Stimulated activated CD4-positive, alpha-beta T cell treated with anti-CD3 and anti-CD28 coated beads, Interleukin-12 subunit alpha, Interleukin-12 subunit beta, amount 100 ng/mL, for 48 hours (primary cell): ENCODE measurements around the gene BHLHA9.
"Not testable (repeated sequence)": the region's sequence is repeated elsewhere in the genome, so short reads cannot be mapped to it uniquely, and the experiment has no call there.

Source experiments
- DNase-seq, 3 donors: peaks; one replicate each; pipeline ENCODE4 v3.0.0-alpha.2; 2020; ENCODE audit warnings: low read depth in 2 of 3, low spot score in 1 of 3

Gene BHLHA9

DNA sequence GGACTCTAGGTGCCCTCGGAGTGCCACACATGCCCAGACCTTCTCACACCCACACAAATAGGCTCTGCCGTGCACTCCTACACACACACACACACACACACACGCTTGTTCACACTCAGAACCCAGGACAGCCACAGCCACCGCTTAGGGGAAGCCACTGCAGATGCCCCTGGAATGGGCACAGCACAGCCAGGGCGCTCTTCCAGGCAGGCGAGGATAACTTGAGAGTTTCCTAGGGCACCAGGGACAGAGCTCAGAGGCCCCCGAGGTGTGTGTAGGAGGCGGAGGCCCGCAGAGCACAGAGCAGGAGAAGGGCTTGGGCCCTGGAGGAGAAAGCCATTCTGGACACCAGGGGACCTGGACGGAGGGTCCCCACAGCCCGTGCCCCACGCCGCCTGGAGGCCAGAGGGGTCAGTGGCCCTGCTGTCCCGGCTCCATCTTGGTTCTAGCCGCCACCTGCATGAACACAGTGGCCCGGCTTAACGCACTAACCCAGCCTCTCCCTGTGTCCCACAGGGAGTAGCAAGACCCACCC lies 30.2 kb downstream of the BHLHA9 start:
- no peak for DNase-seq

DNA sequence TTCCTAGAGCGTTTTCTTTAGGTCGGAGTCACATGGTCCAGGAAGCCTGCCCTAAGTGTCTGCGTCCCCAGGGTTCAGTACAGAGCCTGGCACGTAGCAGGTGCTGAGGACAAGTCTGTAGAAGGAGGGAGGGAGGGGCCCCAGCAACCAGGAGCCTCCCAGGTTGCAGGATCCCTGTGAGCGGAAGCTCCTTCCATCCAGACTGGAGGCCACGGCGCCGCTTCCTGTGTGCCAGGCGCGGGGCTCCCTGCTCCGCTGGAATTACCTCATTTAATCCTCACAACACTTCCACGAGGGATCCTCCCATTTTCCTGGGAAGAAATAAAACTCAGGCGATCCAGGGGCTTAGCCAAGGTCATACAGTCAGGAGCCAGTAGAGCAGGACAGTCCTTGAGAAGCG lies 31.3 kb downstream of the BHLHA9 start:
- DNase-seq, result no peak

DNA sequence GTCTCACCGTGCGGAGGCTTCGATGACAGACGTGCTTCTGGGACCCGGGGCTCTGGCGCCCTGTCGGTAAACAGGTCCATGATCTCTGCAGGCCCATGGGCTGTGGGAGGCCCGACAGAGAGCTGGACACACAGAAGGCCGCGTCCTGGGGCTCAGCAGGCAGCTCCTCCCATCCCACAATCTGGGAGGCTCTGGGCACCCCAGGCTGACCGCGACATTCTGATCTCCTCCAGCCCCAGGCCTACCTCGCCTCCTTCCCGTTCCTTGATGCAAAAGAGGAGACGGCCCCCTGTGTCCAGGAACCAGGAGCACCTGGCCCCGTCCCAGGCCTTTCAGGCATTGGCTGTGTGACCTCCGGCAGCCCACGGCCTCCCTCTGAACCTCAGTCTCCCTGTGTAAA lies 32.5 kb downstream of the BHLHA9 start:
- DNase-seq, result no peak

DNA sequence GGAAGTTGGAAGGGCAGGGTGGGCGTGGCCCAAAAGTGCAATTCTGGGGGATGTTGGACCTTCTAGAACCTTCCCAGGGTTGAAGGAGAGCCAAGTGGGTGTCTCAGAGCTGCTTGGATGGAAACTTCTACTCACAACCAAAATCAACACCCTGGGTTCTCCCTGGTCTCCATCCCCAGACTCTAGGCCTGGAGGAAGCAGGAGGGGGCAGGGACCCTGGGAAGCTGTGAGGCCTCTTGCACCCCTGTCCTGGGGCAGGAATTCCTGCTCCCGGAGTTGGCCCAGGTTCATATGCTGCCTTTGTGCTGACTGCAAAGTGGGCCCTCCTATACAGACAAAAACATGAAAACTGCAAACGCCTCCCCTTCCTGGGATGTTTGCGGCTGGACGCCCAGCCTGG lies 34.3 kb downstream of the BHLHA9 start:
- DNase-seq, result no peak

DNA sequence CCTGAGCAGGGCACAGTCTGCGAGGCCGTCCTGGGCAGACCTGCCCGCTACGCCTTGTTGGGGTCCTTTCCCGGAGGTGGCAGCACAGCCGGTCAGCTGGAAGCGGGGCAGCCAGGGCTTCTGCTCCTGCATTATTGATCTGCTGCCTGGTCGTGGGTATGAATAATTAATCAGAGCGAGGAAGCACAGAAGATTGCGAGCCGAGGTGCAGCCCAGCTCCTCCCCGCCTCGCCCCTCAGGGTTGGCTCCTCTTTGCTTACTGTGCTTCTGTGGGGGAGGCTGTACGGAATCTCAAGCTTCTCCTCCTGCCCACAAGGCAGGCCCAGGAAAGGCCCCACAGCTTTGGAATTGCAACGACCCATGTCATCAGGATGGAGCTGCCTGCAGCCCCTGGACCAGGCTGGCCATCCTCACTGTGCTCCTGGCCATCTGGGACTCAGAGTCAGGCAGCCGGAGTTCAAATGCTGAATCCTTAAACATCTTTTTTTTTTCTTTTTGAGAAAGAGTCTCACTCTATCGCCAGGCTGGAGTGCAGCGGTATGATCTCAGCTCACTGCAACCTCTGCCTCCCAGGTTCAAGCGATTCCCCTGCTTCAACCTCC lies 34.8 kb downstream of the BHLHA9 start:
- DNase-seq, result no peak

DNA sequence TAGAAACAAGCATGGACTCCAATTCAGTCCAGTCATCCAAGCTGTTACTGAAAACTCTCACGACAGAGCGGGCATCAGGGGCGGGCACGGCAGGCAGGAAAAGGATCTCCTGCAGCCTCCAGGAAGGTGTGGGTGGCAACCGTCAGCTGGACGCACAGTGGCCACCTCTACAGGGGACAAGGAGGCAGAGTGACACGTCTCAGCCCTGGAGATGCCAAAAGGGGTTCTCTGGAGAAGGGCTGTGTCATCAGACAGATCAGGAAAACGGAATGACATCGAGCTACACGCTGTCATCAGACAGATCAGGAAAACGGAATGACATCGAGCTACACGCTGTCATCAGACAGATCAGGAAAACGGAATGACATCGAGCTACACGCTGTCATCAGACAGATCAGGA lies 37.6 kb downstream of the BHLHA9 start:
- not testable (repeated sequence) for DNase-seq

DNA sequence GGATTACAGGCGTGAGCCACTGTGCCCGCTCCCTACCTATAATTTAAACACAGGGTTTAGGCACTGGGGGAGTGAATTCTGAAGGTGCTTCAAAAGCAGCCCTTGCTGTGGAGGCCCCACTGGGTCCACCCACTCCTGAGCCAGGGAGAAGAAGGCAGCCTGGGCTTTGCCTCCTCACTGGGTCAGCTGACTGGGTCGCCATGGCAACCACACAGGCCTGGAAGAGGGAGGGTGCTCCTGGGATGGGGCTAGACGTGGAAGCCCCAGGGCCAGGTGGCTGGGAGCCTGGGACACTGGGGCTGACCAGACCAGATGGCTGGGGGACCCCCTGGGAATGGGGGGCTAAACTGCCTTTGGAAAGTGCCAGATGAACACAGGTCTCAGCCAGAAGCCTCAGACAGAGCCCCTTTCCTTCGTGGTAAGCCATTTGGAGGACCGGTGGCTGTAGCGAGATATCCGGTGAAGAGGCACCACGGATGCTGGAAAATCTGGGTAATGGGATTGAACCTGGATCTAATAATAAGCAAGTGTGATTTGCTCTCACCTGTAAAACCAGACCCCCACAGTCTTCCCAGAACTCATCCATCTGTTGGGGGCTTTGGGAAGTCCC lies 42.1 kb downstream of the BHLHA9 start:
- DNase-seq, result no peak

DNA sequence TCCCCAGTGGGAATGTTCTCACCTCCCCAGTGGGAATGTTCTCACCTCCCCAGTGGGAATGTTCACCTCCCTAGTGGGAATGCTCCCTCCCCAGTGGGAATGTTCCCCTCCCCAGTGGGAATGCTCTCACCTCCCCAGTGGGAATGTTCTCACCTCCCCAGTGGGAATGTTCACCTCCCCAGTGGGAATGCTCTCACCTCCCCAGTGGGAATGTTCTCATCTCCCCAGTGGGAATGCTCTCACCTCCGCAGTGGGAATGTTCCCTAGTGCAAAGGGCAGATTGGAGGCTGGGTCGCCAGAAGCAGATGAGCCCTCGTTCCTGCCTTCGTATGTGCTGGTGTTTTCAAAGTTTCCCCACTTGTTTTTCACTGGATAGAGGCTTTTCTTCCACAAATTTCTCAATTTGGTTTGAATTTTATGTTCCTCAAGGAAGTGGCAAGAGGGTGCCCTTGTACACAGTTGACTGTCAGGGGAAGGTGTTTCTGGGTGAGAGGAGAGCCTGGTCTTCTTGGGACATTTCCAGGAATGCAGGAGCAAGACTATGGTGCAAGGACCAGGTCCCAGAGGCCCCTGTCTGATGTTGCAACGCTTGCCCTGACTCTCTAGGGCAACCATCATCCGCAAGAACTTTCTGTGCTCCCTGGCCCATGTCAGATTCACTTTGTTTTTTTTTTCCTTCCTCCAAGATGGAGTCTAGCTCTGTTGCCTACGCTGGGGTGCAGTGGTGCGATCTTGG lies 43.2 kb downstream of the BHLHA9 start:
- DNase-seq, result no peak

DNA sequence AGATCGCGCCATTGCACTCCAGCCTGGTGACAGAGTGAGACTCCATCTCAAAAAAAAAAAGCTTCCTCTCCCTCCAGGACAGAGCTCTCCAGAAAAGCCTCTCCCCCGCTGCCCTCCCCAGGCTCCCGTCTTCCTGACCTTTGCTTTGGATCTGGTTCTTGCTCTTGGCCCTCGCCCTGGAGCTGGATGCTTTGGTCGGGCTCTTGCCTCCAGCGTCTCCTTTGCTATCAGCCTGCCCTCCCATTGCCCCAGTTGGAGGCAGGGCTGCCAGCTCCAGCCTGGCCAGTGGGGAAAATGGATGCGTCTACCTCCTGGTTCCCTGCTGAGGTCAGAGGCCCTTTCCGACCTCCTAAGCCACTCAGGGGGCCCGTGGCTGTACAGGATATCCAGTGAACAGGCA lies 45.2 kb downstream of the BHLHA9 start:
- no peak for DNase-seq

DNA sequence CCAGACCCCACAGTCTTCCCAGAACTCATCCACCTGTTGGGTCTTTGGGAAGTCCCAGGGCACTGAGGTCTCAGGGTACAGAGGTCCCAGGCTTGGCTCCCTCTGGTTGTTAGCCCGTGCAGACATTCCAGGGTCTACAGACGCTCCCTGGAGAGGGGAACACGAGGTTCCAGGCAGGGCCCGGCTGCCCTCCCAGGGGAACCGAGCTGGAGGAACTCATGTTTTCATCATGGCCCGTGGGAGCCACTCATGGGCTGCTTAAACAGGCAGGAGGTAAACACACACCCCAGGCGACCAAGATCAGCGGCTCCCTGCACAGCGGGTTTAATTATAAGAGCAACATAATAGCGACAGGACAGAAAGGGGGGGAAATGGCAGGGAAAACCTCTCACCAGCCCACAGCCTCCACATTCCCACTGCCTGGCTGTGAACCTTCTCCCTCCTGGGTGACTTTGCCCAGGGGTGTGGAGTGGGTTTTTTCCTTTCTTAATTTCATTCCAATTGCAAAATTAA lies 45.7 kb downstream of the BHLHA9 start:
- DNase-seq, result no peak
